RKO (cell line): ENCODE measurements around the gene CDK8.
A peak's percentile ranks its signal among the peaks of the same experiment; 100 is the strongest.
"Not testable (repeated sequence)": the region's sequence is repeated elsewhere in the genome, so short reads cannot be mapped to it uniquely, and the experiment has no call there.

Experiments
- DNase-seq: peaks from one replicate; pipeline ENCODE4 v3.0.0-alpha.2; 2016; ENCODE audit warnings: low spot score

CDK8 gene

GRCh38 chr13:26253262-26253786, 605 bp upstream of the CDK8 start:
- DNase-seq: no peak

GRCh38 chr13:26254583-26255111, 718 bp downstream of the CDK8 start:
- DNase-seq: peak; percentile 54

GRCh38 chr13:26255115-26255514, 1.2 kb downstream of the CDK8 start:
- peak; percentile 16 for DNase-seq

- peak; percentile 70 for DNase-seq
These were observed 1.9 kb downstream of the CDK8 start for GRCh38 chr13:26255691-26256277.

GRCh38 chr13:26257049-26257448, 3.1 kb downstream of the CDK8 start:
- DNase-seq: no peak

GRCh38 chr13:26259634-26260033, 5.7 kb downstream of the CDK8 start:
- no peak for DNase-seq

GRCh38 chr13:26262156-26262555, 8.2 kb downstream of the CDK8 start:
- DNase-seq: no peak

- DNase-seq: no peak
These were observed 12.4 kb downstream of the CDK8 start for GRCh38 chr13:26266311-26266710.

GRCh38 chr13:26270707-26271106, 16.8 kb downstream of the CDK8 start:
- no peak for DNase-seq

- DNase-seq: no peak
These were observed 18.7 kb downstream of the CDK8 start for GRCh38 chr13:26272621-26273020.

- DNase-seq: no peak
These were observed 26.4 kb downstream of the CDK8 start for GRCh38 chr13:26280295-26280694.

- no peak for DNase-seq
These were observed 26.9 kb downstream of the CDK8 start for GRCh38 chr13:26280822-26281221.

- DNase-seq: not testable (repeated sequence)
These were observed 32.0 kb downstream of the CDK8 start for GRCh38 chr13:26285911-26286310.

GRCh38 chr13:26288838-26289237, 34.9 kb downstream of the CDK8 start:
- DNase-seq: not testable (repeated sequence)

- no peak for DNase-seq
These were observed 41.9 kb downstream of the CDK8 start for GRCh38 chr13:26295812-26296211.

- DNase-seq: no peak
These were observed 45.3 kb downstream of the CDK8 start for GRCh38 chr13:26299168-26299750.

- DNase-seq: peak; percentile 68
These were observed 46.2 kb downstream of the CDK8 start for GRCh38 chr13:26300140-26300539.

GRCh38 chr13:26305676-26306075, 51.7 kb downstream of the CDK8 start:
- no peak for DNase-seq

GRCh38 chr13:26307701-26308100, 53.8 kb downstream of the CDK8 start:
- DNase-seq: no peak

GRCh38 chr13:26308250-26308649, 54.3 kb downstream of the CDK8 start:
- no peak for DNase-seq

GRCh38 chr13:26308836-26309235, 54.9 kb downstream of the CDK8 start:
- no peak for DNase-seq

- no peak for DNase-seq
These were observed 56.1 kb downstream of the CDK8 start for GRCh38 chr13:26310003-26310402.

- no peak for DNase-seq
These were observed 56.5 kb downstream of the CDK8 start for GRCh38 chr13:26310470-26310869.

GRCh38 chr13:26312019-26312418, 58.1 kb downstream of the CDK8 start:
- DNase-seq: not testable (repeated sequence)
